Karpas-422 (cell line): ENCODE results near the gene TVP23B. TPM values are rescaled to one million over a fixed set of nuclear protein-coding genes. Genes with fewer than 3 reads are reported as not detected.
A peak's percentile ranks its signal among the peaks of the same experiment; 100 is the strongest.

ENCODE experiments used
- DNase-seq: peaks from one replicate; pipeline ENCODE4 v3.0.0-alpha.2; 2015
- H2AFZ ChIP-seq: fragments of 200-600 bp; sonication (generic); 2 replicates; pipeline ENCODE4 v1.6.1; 2014; ENCODE audit warnings: antibody characterized with exemption, low read length, mixed read lengths
- H3K27ac ChIP-seq: fragments of 200-600 bp; sonication (generic); 2 replicates; pipeline ENCODE4 v1.5.1; 2014; ENCODE audit warnings: mild to moderate bottlenecking, low read length, moderate library complexity
- H3K27me3 ChIP-seq: fragments of 200-600 bp; sonication (generic); 2 replicates; pipeline ENCODE4 v1.6.1; 2014; ENCODE audit warnings: low read length, mixed read lengths
- H3K36me3 ChIP-seq: fragments of 200-600 bp; sonication (generic); 2 replicates; pipeline ENCODE4 v1.6.1; 2014; ENCODE audit warnings: low read length, mixed read lengths; ENCODE audit not compliant: insufficient read depth
- H3K4me1 ChIP-seq: fragments of 200-600 bp; sonication (generic); 2 replicates; pipeline ENCODE4 v1.6.1; 2014; ENCODE audit warnings: mild to moderate bottlenecking, low read length, mixed read lengths
- H3K4me2 ChIP-seq: fragments of 200-600 bp; sonication (generic); 2 replicates; pipeline ENCODE4 v1.6.1; 2014; ENCODE audit warnings: low read length, low read depth, mild to moderate bottlenecking; ENCODE audit not compliant: poor library complexity, severe bottlenecking
- H3K4me3 ChIP-seq: fragments of 200-600 bp; sonication (generic); 2 replicates; pipeline ENCODE4 v1.5.1; 2014; ENCODE audit warnings: mild to moderate bottlenecking, antibody characterized with exemption, low read length, mixed read lengths
- H3K79me2 ChIP-seq: fragments of 200-600 bp; sonication (generic); 2 replicates; pipeline ENCODE4 v1.6.1; 2014; ENCODE audit warnings: mild to moderate bottlenecking, low read length, mixed read lengths
- H3K9ac ChIP-seq: fragments of 200-600 bp; sonication (generic); 2 replicates; pipeline ENCODE4 v1.6.0; 2014; ENCODE audit warnings: low read length
- H3K9me2 ChIP-seq: fragments of 200-600 bp; sonication (generic), shearing (Covaris generic); replicated peaks from 2 replicates; pipeline ENCODE4 v1.6.0; 2014; ENCODE audit warnings: mild to moderate bottlenecking, low read length, moderate library complexity; ENCODE audit not compliant: insufficient read depth
- H3K9me3 ChIP-seq: fragments of 300-700, 200-600 bp; sonication (generic); 2 replicates; pipeline ENCODE4 v1.6.1; 2014; ENCODE audit warnings: low read length, mixed read lengths
- H4K20me1 ChIP-seq: fragments of 200-600 bp; sonication (generic); 2 replicates; pipeline ENCODE4 v1.6.1; 2014; ENCODE audit warnings: mild to moderate bottlenecking, antibody characterized with exemption, low read length, low read depth; ENCODE audit not compliant: insufficient read depth
- total RNA-seq: library from RNA; depleted of rRNA; stranded (reverse); fragments of >200 nt; shearing (Covaris generic); gene quantifications from 2 replicates; pipeline ENCODE4 v1.2.3, GENCODE V29; 2014; ENCODE audit warnings: low replicate concordance; rRNA removed

TVP23B gene
- total RNA-seq, 1 experiment from 2014 or later: 26.8 TPM

- Histone ChIP-seq H3K36me3 (no peaks in the 10 kb centered on the region), H3K4me2 (peak overlapping the region; percentile 86)
- DNase-seq: no peak
Observed at GRCh38 chr17:18854956-18855355, 74.0 kb downstream of the TVP23B start.

GRCh38 chr17:18855831-18856569 lies 75.0 kb downstream of the TVP23B start:
- H2AFZ ChIP-seq: peak overlapping the region; percentile 76
- peak overlapping the region; percentile 84 for H3K9ac ChIP-seq
- H3K9me3 ChIP-seq: no peaks in the 10 kb centered on the region
- peak overlapping the region; percentile 68 for H3K27ac ChIP-seq
- 0 out of 2 replicates have a peak, but pooled peaks cover 3% of the 10 kb centered on the region for H3K36me3 ChIP-seq
- H3K9me2 ChIP-seq: no peaks in the 10 kb centered on the region
- no peaks in the 10 kb centered on the region for H3K27me3 ChIP-seq
- peak overlapping the region; percentile 74 for H3K4me3 ChIP-seq
- H3K4me1 ChIP-seq: peaks cover 51% of the 10 kb centered on the region
- H4K20me1 ChIP-seq: no peaks in the 10 kb centered on the region
- peaks cover 54% of the 10 kb centered on the region for H3K79me2 ChIP-seq
- peak overlapping the region; percentile 86 for H3K4me2 ChIP-seq
- DNase-seq: peak; percentile 96

More at GRCh38 chr17:18854956-18855355, 74.0 kb downstream of the TVP23B start:
- no peak overlapping the region for H3K27ac ChIP-seq
- peak overlapping the region; percentile 84 for H3K9ac ChIP-seq
- no peak overlapping the region for H2AFZ ChIP-seq
- H3K79me2 ChIP-seq: peaks cover 44% of the 10 kb centered on the region
- H3K27me3 ChIP-seq: no peaks in the 10 kb centered on the region
- H3K4me1 ChIP-seq: peaks cover 51% of the 10 kb centered on the region
- H3K9me3 ChIP-seq: no peaks in the 10 kb centered on the region
- H3K4me3 ChIP-seq: peak overlapping the region; percentile 74
- no peaks in the 10 kb centered on the region for H4K20me1 ChIP-seq
- no peaks in the 10 kb centered on the region for H3K9me2 ChIP-seq

Other genes with a start within 250 kb of the TVP23B start
- not detected in 2 replicates for gene TBC1D28, start 136.8 kb upstream of the TVP23B start, total RNA-seq
- gene FOXO3B, start 98.9 kb upstream of the TVP23B start, total RNA-seq: 3.8 and 7.5 TPM in 2 replicates
- not detected in 2 replicates for gene FBXW10, start 37.1 kb upstream of the TVP23B start, total RNA-seq
- 114 and 181 TPM in 2 replicates for gene PRPSAP2, start 76.9 kb downstream of the TVP23B start, total RNA-seq
- gene SLC5A10, start 171.0 kb downstream of the TVP23B start, total RNA-seq: not detected in 2 replicates
- 9.2 and 22.9 TPM in 2 replicates for gene FAM83G, start 223.6 kb downstream of the TVP23B start, total RNA-seq